SH-SY5Y (cell line): ENCODE results near the gene RPS6KA2.

Source experiments
- GATA2 ChIP-seq: IDR thresholded peaks from 2 replicates; pipeline ENCODE4 v1.6.1; 2011; ENCODE audit warnings: mild to moderate bottlenecking, low read depth, low read length
- GATA3 ChIP-seq: IDR thresholded peaks from 2 replicates; pipeline ENCODE4 v1.6.1; 2011; ENCODE audit warnings: low read depth, mild to moderate bottlenecking, low read length, moderate library complexity

The RPS6KA2 gene

DNA sequence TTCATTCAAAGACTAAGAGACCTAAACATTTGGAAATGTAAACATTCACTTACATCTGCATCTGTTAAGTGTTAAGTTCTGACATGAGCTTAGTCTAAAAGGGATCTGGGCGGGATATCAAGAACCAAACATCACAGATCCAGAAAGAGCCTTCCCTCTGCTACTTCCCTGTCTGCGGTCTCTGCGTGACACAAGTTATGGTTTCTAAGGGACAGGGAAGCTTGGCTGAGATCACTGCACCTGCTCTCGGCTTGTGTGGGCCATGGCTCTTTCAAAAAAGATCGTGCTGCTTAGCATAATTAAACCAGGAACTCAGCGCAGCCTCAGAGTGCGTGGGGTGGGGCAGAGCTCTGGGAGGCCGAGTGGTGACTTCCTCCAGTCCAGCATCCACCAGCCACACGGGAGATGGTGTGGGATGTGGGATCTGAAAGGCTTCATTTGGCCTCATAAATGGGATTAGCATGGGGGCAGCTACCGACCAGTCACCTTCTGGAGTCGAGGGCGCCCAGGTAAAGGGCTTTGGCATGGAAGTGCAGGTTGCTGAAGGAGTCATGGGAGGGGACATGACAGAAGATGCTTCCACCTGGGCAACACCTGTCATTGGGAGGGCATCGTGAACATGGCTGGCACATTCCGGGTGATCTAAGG lies 23.9 kb downstream of the RPS6KA2 start:
- TF ChIP-seq GATA2 (no peak), GATA3 (no peak)

DNA sequence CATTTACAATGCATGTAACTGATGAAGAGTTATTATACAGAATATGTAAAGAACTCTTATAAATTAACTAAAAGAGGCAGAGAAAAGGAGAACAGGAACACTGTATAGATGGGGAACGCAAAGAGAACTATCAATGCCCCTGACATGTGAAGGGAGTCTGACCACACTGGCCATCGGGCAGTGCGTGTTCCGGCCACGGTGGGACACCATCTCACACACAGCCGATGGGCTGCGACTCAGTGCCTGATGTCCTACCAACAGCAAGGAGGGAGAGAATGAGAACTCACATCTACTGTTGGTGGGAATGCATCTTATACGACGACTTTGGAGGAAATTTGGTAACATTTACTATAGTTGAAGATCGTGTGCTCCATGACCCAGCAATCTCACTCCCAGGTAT lies 25.1 kb downstream of the RPS6KA2 start:
- TF ChIP-seq GATA3, result no peak

DNA sequence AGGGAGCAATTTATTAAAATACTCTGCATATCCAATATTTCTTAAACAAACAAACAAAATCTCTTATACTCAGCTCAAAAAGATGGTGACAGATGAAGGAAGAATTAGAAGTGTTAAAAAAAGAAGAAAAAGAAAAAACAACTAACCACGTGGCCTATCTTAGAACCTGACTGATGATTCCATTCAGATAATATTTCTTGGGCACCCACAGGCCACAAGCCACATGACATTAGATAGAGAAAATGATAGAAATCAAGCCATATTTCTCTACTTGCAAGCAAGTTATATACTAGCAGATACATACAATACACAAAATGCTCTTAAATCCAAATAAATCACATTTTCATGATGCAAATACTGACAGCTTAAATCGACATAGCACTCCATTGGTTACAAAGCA lies 26.1 kb downstream of the RPS6KA2 start:
- no peak for TF ChIP-seq GATA3
- TF ChIP-seq GATA2, result no peak

DNA sequence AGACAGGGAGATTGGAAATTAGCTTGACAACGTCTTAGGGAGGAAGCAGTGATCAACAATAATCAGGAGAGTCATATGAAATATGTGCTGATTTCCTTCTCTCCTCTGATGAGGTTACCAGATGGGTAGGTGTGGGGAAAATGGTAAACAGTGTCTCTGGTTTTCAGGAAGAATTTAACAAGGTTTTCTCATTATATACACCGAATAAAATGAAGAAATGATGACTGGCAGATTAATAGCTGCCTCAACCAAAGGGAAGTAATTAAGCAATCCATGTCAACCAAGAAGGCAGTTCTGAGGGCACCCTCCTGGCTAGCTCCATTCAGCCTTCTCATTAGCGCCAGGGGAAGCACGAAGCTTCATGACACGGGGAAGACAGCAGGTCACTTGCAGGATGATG lies 27.8 kb downstream of the RPS6KA2 start:
- TF ChIP-seq GATA2 (no peak), GATA3 (no peak)

DNA sequence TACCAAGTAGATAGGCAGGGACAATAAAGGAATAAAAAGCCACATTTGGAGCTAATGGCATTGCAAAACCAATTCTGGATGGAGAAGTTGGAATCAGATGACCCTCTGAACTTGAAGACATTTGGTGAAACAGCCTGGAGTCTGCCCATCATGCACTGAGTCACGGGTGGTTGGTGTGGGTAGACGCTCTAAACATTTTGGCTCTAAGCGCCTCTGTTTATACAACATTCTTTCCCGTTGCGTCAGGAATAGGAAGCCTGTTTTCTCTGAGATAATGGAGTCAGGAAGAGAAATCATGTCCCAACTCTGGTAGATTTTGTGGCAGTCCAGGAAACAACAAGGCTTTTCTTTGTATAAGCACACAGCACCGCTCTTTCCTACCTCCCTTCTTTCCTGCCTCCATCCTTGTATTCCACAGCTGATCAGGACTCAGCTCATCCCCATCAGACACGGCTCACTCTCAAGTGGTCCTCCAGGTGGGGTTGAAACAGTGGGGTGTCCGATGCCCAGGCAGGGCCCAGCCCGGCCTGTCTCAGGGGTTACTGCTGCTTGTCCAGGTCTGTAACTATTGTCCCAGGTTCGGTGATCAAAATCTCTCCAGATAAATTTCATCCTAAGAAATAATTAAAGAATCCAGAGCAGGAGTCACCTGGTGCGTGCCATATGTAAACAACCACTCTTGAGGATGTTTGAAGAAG lies 28.5 kb downstream of the RPS6KA2 start:
- no peak for TF ChIP-seq GATA2
- no peak for TF ChIP-seq GATA3

DNA sequence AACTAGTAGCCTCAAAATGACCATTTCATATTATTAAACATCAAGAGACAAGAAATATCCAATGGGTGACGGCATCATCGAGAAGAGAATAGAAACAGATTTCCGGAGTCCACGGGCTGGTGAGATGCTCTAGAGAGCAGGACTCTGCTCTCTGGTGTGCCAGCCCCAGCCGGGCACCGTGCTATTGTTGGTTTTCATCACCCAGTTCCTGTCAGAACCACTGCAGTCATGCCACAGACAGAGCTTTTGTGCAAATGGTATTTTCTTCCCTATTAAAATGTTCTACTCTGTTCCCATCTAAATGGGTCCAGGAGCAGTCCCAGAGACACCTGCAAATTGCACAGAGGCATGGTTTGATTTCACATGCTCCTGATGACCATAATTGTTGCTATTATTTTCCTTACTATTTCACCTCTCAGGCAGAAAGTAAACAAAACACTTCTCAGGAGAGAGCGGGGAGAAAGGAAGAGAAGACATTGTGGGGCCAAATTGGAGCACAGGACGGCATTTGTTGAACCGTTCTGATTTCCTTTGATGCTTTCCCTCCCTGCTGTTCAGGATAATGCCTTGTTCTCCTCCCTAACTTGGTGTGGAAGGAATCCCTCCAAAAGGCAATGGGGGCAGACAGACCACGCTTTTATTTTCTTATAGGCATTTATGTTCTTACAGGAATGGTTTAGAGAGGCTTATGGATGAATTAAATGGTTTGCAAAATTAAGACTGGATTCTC lies 29.2 kb downstream of the RPS6KA2 start:
- TF ChIP-seq GATA3, result no peak
- TF ChIP-seq GATA2, result no peak

DNA sequence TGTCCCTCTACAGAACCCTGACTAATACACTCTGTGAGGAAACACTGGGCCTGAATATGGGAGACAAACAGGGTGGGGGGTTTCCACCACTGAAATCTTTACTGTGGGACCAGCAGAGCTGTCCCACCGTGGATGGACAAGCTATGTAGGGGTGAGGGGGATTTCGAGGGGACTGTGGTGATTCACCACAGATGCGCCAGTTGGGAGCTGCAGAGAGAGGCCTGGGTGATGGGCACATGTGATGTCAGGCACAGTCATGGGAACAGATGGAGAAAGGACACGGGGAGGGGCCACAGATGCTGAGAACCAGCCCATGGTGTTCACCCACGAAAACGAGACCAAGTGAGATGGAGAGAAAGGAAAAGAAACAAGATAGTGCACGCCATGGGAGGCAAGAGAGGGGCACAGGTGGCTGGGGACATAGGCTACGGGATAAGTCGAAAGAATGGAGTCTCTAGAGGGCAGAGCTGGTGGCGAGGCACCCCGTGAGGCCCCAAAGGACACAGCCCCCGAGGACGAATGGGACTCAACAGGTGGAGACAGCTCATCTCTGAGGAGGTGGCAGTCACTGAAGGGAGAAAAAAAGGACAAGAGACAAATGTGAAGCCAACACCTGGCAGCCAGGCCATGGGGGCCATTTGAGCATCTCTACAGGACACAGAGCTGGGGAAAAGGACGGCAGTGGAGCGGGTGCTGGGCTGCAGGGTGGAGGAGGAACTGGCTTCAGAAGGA lies 30.1 kb downstream of the RPS6KA2 start:
- TF ChIP-seq GATA2 (no peak), GATA3 (no peak)

DNA sequence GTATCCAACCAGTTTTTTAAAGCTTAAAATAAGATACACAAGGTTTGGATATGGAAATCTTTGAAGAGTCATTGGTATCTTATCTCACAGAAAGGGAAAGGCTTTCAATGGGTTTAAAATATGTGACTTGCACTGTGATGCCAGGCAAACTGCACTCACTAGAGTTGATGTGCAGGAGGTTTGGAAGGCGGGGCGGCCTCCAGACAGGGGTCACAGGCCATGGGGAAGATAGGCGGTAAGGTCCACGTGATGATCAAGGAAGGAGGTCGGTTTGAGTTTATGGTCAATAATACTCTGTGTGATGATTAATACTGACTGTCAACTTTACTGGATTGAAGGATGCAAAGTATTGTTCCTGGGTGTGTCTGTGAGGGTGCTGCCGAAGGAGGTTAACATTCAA lies 31.1 kb downstream of the RPS6KA2 start:
- TF ChIP-seq GATA2 (no peak), GATA3 (no peak)

DNA sequence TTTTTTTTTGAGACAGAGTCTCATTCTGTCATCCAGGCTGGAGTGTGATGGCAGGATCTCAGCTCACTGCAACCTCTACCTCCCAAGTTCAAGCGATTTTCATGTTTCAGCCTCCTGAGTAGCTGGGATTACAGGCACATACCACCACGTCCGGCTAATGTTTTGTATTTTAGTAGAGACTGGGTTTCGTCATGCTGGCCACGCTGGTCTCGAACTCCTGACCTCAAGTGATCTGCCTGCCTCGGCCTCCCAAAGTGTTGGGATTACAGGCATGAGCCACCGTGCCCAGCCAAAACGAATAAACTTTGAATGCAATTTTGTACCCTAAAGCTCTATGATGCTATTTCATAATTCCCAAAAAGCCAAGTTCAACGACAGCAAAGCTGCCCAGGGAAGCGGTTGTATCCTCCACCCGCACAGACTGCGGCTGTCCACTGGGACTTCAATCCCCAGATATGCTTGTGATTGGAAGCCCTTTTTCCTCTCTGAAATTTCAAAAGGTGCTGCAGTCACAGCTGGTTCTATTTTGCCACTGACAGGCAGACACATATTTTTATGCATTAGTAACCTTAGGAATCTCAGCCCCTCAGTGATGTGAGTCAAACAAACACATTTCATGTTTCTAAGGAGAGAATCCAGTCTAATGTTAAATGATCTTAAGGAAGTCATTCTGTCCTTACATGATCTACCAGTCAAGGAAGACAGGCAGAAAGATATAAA lies 31.8 kb downstream of the RPS6KA2 start:
- no peak for TF ChIP-seq GATA3
- no peak for TF ChIP-seq GATA2

DNA sequence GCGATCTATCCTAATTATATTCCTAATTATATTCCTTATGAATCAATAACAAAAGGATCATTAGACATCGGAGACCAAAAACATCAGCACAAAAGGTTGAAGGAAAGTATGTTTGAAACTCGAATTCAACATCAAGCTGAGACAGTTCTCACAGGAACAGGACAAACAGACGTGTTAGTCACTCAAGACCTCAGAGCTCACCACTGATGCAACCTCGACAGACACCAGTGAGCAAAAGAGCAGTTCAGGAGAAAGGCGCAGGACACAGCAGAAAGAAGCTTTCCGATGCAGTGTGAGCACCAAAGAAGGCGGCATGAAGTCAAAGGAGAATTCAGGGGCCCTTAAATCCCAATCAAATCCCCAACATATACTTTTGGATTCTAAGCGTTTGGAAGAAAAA lies 34.2 kb downstream of the RPS6KA2 start:
- no peak for TF ChIP-seq GATA3

DNA sequence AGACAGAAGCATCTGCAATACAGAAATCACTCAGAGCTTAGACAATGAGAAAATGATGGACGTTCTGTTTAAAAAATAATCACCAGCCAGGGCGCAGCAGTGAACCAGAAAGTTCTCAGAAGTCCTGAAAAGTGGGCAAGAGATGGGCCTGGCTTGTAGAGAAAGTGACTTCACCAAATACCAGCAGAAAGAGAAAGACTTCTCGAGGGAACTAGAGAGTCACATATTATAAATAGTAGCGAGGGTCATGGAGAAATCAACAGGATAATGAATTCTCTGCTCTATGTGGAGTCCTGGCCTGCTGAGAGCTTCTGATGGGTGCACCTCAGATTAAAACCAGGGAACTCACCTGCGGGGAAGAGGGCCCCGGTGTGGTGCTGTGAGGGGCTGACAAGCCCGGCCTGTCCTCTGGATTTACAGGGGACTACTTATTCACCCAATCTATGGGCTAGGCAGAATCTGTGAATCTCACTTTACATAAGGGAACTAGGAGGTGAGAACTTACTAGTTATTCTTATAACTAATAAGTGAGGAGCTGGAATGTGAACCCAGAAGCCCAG lies 35.0 kb downstream of the RPS6KA2 start:
- TF ChIP-seq GATA3, result no peak
- no peak for TF ChIP-seq GATA2

DNA sequence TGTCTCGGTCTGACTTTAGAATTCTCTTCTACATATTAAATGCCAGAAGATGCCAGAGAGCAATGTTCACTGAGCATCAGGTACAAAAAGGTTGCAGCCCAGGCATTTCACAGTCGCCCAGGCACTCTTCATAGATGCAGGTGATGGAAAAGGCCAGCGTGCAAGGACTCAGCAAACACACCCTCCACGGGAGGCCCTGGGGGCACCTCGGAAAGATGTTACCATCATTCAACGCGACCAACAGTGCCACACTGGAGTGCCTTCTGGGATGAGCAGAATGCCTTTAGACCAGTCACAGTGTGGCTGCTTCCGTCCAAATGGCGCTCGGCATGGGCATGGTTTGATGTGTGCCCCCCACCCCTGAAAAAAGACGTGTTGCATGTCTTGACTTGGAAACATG lies 36.0 kb downstream of the RPS6KA2 start:
- TF ChIP-seq GATA3, result no peak
- TF ChIP-seq GATA2, result no peak

DNA sequence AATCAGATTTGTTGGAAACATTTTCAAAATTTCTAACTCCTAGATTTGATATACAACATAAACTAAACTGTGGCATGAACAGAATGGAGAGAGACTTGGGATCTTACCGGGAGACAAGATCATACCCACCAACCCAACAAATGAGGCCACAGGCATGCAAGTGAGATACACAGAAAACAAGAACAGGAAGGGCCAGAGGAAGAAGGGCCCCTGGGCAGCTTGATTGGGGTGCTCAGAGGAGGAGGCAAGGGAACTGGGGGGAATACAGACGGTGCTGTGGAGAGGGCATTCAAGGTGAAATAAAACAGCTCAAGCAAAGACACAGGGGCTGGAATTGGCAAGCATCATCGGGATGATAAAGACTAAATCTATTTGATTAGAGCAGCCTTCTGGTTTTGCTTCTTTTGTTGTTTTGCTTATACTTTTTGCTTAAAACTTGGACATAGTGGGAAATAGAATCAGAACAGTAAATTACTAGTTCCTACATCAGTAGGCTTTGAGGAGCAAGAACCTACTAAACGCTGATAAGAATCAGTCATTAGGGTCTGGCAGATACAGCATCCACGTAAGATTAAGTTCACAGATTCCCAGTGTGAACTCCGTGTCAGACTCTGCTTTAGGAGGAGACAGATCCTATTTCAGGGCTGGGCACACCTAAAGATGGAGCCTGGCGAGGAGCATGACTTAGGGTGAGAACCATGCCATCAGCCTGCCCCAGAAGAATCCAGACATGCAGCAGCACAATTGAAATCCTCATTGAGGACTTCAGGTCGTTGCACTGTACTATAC lies 37.1 kb downstream of the RPS6KA2 start:
- peak; percentile 67 for TF ChIP-seq GATA3
- peak; percentile 58 for TF ChIP-seq GATA2
